OCI-LY1 (cell line): Measurements from ENCODE around the gene COPS4.
"Not testable (repeated sequence)": the region's sequence is repeated elsewhere in the genome, so short reads cannot be mapped to it uniquely, and the experiment has no call there.

Experiments used
- H2AFZ ChIP-seq: fragments of 200-600 bp; sonication (generic), shearing (Covaris generic); 2 replicates; pipeline ENCODE4 v1.6.0; 2014; ENCODE audit warnings: antibody characterized with exemption, mild to moderate bottlenecking, low read length
- H3F3A ChIP-seq: fragments of 200-600 bp; sonication (generic), shearing (Covaris generic); 2 replicates; pipeline ENCODE4 v1.6.0; 2014; ENCODE audit warnings: mild to moderate bottlenecking, antibody characterized with exemption, low read length, moderate library complexity; ENCODE audit not compliant: insufficient read depth
- H3K27ac ChIP-seq: fragments of 200-600 bp; sonication (generic); 2 replicates; pipeline ENCODE4 v1.5.1; 2014; ENCODE audit warnings: low read length, mixed run types, mild to moderate bottlenecking, low read depth; ENCODE audit not compliant: poor library complexity, severe bottlenecking
- H3K27me3 ChIP-seq: fragments of 200-600 bp; sonication (generic); 2 replicates; pipeline ENCODE4 v1.6.0; 2014; ENCODE audit warnings: antibody characterized with exemption, mild to moderate bottlenecking, low read length, moderate library complexity; ENCODE audit not compliant: insufficient read depth
- H3K36me3 ChIP-seq: fragments of 200-600 bp; sonication (generic); 2 replicates; pipeline ENCODE4 v1.6.1; 2014; ENCODE audit warnings: mild to moderate bottlenecking, antibody characterized with exemption, low read length, moderate library complexity, mixed read lengths; ENCODE audit not compliant: insufficient read depth
- H3K4me1 ChIP-seq: fragments of 200-600 bp; sonication (generic); 2 replicates; pipeline ENCODE4 v1.5.1; 2014; ENCODE audit warnings: mild to moderate bottlenecking, low read length, moderate library complexity; ENCODE audit not compliant: insufficient read depth, severe bottlenecking
- H3K4me2 ChIP-seq: fragments of 200-600 bp; sonication (generic), shearing (Covaris generic); 2 replicates; pipeline ENCODE4 v1.6.1; 2014; ENCODE audit warnings: low read length
- H3K4me3 ChIP-seq: fragments of 200-600 bp; sonication (generic); 2 replicates; pipeline ENCODE4 v1.5.1; 2014; ENCODE audit warnings: low read length, low read depth, mild to moderate bottlenecking, mixed read lengths; ENCODE audit not compliant: poor library complexity, severe bottlenecking
- H3K79me2 ChIP-seq: fragments of 200-600 bp; shearing (Covaris generic); 2 replicates; pipeline ENCODE4 v1.6.1; 2016; ENCODE audit warnings: mixed run types, low read length, mixed read lengths; ENCODE audit not compliant: insufficient read depth
- H3K9ac ChIP-seq: fragments of 200-600 bp; sonication (generic), shearing (Covaris generic); 2 replicates; pipeline ENCODE4 v1.6.1; 2014; ENCODE audit warnings: mild to moderate bottlenecking, low read length, mixed read lengths
- H3K9me2 ChIP-seq: fragments of 200-600 bp; sonication (generic), shearing (Covaris generic); 2 replicates; pipeline ENCODE4 v1.6.1; 2014; ENCODE audit warnings: low read depth, mild to moderate bottlenecking, low read length, mixed read lengths
- H3K9me3 ChIP-seq: fragments of 200-600 bp; shearing (Covaris generic); 2 replicates; pipeline ENCODE4 v1.6.1; 2014; ENCODE audit warnings: low read length, mixed read lengths
- H4K20me1 ChIP-seq: fragments of 200-600 bp; sonication (generic), shearing (Covaris generic); 2 replicates; pipeline ENCODE4 v1.6.0; 2016; ENCODE audit warnings: mild to moderate bottlenecking, low read length; ENCODE audit not compliant: insufficient read depth
- EZH2 ChIP-seq: fragments of 200-600 bp; sonication (generic), shearing (Covaris generic); IDR thresholded peaks from 2 replicates; pipeline ENCODE4 v1.8.0; 2017; ENCODE audit warnings: borderline replicate concordance, mixed run types, mild to moderate bottlenecking, antibody characterized with exemption, low read length, moderate library complexity, mixed read lengths
- TF ChIP-seq, protein P1 (sequence below): fragments of 200-600 bp; sonication (generic), shearing (Covaris generic); IDR thresholded peaks from 2 replicates; pipeline ENCODE4 v1.5.1; 2017; ENCODE audit warnings: mild to moderate bottlenecking, antibody characterized with exemption, low read length, moderate library complexity, mixed read lengths

Gene COPS4

DNA sequence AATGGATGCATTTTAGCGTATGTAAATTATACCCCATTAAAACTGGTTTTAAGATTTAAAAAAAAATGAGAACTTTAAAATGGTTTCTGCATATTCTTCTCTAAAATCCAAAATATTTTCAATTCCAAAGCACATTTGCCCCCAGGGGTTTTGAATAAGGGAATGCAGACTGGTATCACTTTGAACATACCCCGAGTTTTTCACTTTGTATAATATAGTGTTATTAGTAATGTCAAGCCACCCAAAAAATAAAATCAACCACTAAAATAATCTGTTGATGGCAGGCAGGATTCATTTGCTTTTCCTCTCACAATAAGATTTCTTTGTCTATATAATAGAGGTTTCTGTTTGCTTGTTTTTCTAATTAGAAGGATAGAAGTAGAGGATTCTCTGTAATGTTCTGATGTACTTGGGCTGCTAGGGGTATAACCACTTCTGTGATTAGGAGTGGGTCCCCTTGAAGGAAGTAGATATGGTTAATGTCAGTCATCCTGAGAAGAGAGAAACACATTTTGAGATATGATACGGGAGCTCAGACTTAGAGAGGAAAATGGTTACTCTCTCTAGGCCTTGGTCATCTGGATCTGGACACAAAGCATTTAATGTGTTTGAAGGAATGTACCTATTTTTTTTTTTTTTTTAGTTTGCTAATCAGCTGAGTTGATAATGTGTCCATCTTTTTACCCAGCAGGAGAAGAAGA lies 15.0 kb upstream of the COPS4 start:
- H3K27me3 ChIP-seq = no peaks in the 10 kb centered on the region
- no peaks in the 10 kb centered on the region for H3F3A ChIP-seq
- no peak overlapping the region for H3K4me2 ChIP-seq
- H3K9ac ChIP-seq = no peak overlapping the region
- no peak overlapping the region for H3K27ac ChIP-seq
- no peaks in the 10 kb centered on the region for H3K9me2 ChIP-seq
- H3K4me1 ChIP-seq = no peaks in the 10 kb centered on the region
- no peak overlapping the region for H2AFZ ChIP-seq
- no peak overlapping the region for H3K4me3 ChIP-seq
- 0 out of 2 replicates have a peak, but pooled peaks cover 5% of the 10 kb centered on the region for H3K9me3 ChIP-seq
- H3K36me3 ChIP-seq = no peaks in the 10 kb centered on the region
- no peak for TF ChIP-seq EZH2
- TF ChIP-seq, protein P1, sequence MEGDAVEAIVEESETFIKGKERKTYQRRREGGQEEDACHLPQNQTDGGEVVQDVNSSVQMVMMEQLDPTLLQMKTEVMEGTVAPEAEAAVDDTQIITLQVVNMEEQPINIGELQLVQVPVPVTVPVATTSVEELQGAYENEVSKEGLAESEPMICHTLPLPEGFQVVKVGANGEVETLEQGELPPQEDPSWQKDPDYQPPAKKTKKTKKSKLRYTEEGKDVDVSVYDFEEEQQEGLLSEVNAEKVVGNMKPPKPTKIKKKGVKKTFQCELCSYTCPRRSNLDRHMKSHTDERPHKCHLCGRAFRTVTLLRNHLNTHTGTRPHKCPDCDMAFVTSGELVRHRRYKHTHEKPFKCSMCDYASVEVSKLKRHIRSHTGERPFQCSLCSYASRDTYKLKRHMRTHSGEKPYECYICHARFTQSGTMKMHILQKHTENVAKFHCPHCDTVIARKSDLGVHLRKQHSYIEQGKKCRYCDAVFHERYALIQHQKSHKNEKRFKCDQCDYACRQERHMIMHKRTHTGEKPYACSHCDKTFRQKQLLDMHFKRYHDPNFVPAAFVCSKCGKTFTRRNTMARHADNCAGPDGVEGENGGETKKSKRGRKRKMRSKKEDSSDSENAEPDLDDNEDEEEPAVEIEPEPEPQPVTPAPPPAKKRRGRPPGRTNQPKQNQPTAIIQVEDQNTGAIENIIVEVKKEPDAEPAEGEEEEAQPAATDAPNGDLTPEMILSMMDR = no peak
- H4K20me1 ChIP-seq = no peaks in the 10 kb centered on the region
- no peaks in the 10 kb centered on the region for H3K79me2 ChIP-seq

DNA sequence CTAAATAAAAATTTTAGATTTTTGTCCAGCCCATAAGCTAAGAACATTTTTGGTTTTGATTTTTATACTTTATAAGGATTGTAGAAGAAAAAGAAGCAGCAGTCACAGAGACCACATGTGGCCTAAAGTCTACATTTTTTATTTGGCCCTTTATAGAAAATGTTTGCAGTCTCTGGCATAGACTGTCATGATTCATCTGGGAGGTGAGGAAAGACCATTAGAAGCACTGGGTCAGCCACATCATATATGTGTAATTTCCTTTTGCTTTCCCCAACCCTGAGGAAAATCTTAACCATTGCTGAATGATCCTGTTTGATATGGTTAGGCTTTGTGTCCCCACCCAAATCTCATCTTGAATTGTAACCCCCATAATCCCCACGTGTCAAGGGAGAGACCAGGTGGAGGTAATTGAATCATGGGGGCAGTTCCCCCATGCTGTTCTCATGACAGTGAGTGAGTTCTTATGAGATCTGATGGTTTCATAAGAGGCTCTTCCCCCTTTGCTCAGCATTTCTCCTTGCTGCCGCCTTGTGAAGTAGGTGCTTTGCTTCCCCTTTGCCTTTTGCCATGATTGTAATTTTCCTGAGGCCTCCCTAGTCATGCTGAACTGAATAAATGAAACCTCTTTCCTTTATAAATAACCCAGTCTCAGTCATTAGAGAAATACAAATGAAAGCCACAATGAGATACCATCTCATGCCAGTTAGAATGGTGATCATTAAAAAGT lies 12.1 kb upstream of the COPS4 start:
- no peaks in the 10 kb centered on the region for H3K27me3 ChIP-seq
- no peaks in the 10 kb centered on the region for H3K36me3 ChIP-seq
- no peaks in the 10 kb centered on the region for H4K20me1 ChIP-seq
- no peak overlapping the region for H3K27ac ChIP-seq
- no peak for TF ChIP-seq EZH2
- TF ChIP-seq, protein P1 = no peak
- no peaks in the 10 kb centered on the region for H3K9me2 ChIP-seq
- no peaks in the 10 kb centered on the region for H3K79me2 ChIP-seq
- H3F3A ChIP-seq = no peaks in the 10 kb centered on the region
- no peak overlapping the region for H3K4me2 ChIP-seq
- no peak overlapping the region for H3K4me3 ChIP-seq
- 0 out of 2 replicates have a peak, but pooled peaks cover 6% of the 10 kb centered on the region for H3K9me3 ChIP-seq
- peaks cover 9% of the 10 kb centered on the region for H3K4me1 ChIP-seq
- H2AFZ ChIP-seq = no peak overlapping the region
- no peak overlapping the region for H3K9ac ChIP-seq

- H3K4me2 ChIP-seq, H3K4me3 ChIP-seq, H4K20me1 ChIP-seq, H3F3A ChIP-seq, H3K4me1 ChIP-seq, H3K9me3 ChIP-seq, H3K27me3 ChIP-seq, H3K79me2 ChIP-seq, H3K9me2 ChIP-seq, H3K27ac ChIP-seq, H3K36me3 ChIP-seq, H3K9ac ChIP-seq, H2AFZ ChIP-seq: not testable (repeated sequence)
These were observed 11.4 kb upstream of the COPS4 start for GRCh38 chr4:83023599-83023998.
